CD4-positive, alpha-beta T cell treated with Interleukin-12 subunit alpha and Interleukin-12 subunit beta, for 1 hour (primary cell): ENCODE measurements around the gene THEMIS.
"Not testable (repeated sequence)": the region's sequence is repeated elsewhere in the genome, so short reads cannot be mapped to it uniquely, and the experiment has no call there.

Experiments used
- DNase-seq: peaks from one replicate; pipeline ENCODE4 v3.0.0-alpha.2; 2020

THEMIS gene

DNA sequence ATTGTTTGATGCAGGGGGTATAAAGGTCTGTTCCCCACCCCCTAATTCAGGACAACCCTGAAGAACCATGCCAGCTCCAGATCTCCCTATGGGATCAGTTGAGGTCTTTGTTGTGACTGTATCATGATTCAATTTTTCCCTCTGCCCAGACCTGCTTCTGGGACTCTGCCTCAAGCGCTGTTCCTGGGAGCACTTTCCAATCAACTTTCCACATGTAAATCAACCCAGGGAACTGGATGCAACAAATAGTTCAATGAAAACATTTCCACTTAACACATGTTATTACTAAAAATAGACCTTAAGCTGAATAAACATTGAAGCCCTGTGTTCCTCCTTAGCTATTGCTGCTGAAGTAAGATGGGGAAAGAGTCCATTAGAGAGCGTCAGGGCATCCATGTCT is 184.4 kb downstream of the THEMIS start:
- DNase-seq, result no peak

DNA sequence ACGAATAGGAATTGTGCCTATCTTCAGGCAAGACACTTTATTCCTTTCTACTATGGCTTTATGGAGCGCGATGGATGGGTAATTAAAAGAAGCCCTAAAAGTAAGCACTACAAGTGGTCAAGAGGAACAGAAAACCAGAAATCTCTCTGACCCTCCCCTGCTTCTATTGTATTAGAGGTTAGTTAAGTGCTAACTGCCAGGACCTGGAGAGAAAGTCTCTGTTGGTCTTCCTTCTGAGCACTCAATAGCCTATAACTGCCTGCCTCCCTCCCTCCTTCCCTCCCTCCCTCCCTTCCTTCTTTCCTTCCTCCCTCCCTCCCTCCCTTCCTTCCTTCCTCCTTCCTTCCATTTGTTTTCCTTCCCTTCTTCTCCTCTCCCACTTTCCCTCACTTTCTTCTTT is 190.2 kb downstream of the THEMIS start:
- DNase-seq, result no peak

DNA sequence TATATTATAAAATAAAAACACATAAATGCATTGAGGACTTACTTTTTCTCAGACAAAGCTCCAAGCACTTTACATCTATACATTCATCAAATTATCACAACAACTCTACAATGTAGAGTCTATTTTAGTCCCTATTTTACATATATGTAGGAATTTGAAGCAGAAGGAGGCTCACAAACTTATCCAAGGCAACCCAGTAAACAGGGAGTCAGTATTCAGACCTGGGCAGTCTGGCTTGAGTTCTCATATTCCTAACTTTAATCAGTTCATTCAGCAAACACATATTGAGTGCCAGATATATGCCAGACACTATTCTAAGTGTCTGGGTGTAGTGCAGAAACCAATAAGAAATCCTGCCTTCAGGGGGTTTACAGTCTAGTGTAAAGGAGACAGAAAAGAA is 194.6 kb downstream of the THEMIS start:
- no peak for DNase-seq

DNA sequence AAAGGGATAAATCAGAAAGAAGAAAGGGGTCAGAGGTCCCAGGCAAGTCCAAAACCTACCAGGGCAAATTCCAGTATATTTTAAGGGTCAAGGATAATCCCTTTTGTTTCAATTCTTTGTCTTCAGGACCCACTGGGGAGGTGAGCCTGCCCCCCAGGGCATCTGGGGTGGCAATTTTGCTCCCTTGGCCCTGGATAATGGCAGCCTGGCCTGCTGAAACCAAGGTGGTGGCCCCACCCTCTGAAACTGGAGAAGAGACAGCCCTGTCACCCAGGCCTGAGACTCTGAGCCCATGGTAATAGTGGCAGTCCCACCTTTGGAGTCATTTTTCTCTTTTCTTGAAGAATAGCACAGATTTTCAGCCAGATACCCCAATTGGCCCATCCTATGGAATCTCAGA is 205.8 kb downstream of the THEMIS start:
- DNase-seq, result no peak

DNA sequence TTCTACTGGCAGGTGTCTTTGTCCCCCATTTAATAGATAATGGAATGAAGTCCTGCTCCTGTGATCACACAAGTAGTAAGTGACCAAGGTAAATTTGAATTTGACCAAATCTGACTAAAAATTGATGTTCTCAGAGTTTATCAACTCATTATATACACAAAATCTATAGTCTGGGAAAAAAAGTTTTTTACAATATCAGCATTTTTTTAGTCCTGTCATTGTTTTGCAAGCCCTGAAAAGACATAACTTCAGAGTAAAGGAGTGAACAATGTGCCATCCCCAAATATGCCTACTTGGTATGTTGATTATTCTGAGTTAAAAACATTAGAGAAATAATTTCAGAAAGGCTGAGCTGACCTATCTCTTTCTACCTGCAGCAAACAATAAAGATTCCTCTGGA is 209.7 kb downstream of the THEMIS start:
- no peak for DNase-seq

DNA sequence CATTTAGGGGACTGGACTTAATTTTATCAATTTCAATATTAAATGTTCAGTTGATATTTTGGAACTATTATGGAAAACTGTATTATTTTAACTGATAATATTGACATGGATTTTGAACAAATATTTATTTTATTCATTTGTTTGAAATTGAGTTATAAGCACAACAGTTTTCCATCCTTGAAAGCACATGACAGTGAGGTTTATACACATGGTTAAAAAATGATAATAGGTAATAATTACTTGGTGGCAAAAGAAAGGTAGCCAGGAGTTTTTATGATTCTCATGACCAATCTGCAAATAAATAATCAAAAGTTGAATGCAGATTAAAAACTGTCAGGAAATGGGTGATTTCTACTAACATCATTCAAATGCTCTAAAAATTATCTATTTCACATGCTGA is 210.3 kb downstream of the THEMIS start:
- no peak for DNase-seq

DNA sequence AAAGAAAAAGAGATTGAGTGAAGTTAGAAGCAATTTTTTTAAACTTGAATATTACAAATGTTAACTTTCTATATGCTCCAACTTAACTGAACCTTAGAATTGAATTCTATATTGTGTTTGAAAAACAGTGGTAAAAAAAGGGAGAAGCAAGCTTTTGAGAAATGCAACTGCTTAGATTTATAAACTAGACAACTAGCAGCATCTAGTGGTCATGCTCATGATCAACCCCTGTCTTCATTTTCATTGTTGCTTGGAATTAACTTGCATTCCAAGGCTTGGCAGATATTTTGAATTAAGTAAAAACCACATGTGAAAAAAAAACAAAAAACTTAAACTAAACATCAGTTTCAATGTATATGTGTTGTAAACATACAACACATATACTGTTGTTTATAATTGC is 210.8 kb downstream of the THEMIS start:
- DNase-seq, result no peak

DNA sequence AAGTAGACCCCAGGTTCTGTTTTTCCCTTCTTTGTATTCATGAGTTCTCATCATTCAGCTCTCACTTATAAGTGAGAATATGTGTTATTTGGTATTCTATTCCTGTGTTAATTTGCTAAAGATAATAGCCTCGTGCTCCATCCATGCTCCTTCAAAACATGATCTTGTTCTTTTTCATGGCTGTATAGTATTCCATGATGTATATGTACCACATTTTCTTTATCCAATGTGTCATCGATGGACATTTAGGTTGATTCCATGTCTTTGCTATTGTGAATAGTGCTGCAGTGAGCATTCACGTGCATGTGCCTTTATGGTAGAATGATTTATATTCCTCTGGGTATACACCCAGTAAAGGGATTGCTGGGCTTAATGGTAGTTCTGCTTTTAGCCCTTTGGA is 213.4 kb downstream of the THEMIS start:
- not testable (repeated sequence) for DNase-seq

DNA sequence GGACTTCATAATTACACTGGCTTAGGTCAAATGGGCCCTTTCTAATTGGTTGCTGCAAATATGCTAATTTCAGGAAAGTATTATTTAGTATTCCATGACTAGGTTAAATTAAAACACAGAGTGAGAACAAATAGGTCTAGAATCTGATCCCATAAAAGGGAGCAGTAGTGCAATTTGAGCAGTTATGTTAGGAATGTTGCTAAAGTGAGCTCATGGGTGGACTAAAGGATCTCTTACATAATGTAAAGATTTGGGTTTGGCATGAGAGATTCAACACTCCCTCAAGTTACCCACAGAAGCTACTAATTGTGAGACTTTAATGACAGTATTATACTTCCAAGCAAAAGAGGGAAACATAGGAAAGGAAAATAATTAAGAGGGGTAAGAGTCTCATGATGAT is 214.8 kb downstream of the THEMIS start:
- no peak for DNase-seq

DNA sequence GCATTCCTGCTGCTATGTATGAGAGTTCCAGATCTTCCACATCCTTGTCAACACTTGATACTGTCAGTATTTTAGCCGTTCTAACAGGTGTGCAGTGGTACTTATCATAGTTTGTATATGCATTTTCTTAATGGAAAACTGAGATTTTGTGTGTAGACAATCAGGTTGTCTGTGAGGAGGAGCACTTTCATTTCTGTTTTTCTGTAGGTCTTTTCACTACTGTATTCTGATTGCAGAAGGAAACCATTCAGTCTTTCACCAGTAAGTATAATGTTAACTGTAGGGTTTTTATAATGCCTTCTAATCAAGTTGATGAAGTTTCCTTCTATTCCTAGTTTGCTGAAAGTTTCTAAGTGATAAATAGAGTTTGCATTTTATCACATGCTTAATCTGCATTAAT is 216.4 kb downstream of the THEMIS start:
- no peak for DNase-seq
